Keratinocyte (primary cell): ENCODE results near the gene MAVS. TPM values are rescaled to one million over a fixed set of nuclear protein-coding genes. Genes with fewer than 3 reads are reported as not detected.

Experiments used
- DNase-seq: peaks from one replicate; pipeline ENCODE4 v3.0.0-alpha.2; 2011; ENCODE audit warnings: low read depth, missing footprints, low spot score
- FAIRE-seq: peaks from 2 replicates; lab custom pipeline; 2011; peaks lifted over from hg19 to GRCh38; lab: Jason Lieb, UNC
- H2AFZ ChIP-seq: 2 replicates; pipeline ENCODE4 v1.6.0; 2012; ENCODE audit warnings: low read length, control low read depth, inconsistent platforms; ENCODE audit not compliant: control insufficient read depth
- H3K27ac ChIP-seq: 2 replicates; pipeline ENCODE4 v1.5.1; 2011; ENCODE audit warnings: low read length; ENCODE audit not compliant: control insufficient read depth, insufficient read depth
- H3K27me3 ChIP-seq: 3 replicates; pipeline ENCODE4 v1.6.0; 2011; ENCODE audit warnings: low read length; ENCODE audit not compliant: control insufficient read depth, insufficient read depth; ENCODE audit errors: extremely low read depth
- H3K36me3 ChIP-seq, 2 experiments: 2 replicates in 1 of 2; 3 replicates in 1 of 2; pipeline ENCODE4 v1.5.1; 2011; ENCODE audit warnings: low read length in 2 of 2, mild to moderate bottlenecking in 1 of 2; ENCODE audit not compliant: control insufficient read depth in 2 of 2, insufficient read depth in 2 of 2; ENCODE audit errors: extremely low read depth in 1 of 2
- H3K4me1 ChIP-seq: 3 replicates; pipeline ENCODE4 v1.5.1; 2011; ENCODE audit warnings: low read length; ENCODE audit not compliant: control insufficient read depth, insufficient read depth; ENCODE audit errors: extremely low read depth
- H3K4me2 ChIP-seq: 3 replicates; pipeline ENCODE4 v1.6.0; 2011; ENCODE audit warnings: low read depth, low read length; ENCODE audit not compliant: control insufficient read depth, insufficient read depth; ENCODE audit errors: extremely low read depth
- H3K4me3 ChIP-seq, 3 experiments: fragments of 200-600 bp in 1 of 3; sonication (generic) in 1 of 3; 2 replicates in 2 of 3; 3 replicates in 1 of 3; pipeline ENCODE4 v1.5.1; 2011 to 2016; ENCODE audit warnings: low read length in 3 of 3, mild to moderate bottlenecking in 3 of 3, control low read depth in 2 of 3, inconsistent platforms in 1 of 3, low read depth in 1 of 3, mixed read lengths in 1 of 3, mixed run types in 1 of 3, moderate library complexity in 1 of 3; ENCODE audit not compliant: control insufficient read depth in 2 of 3, insufficient read depth in 2 of 3; ENCODE audit errors: extremely low read depth in 1 of 3
- H3K79me2 ChIP-seq: 2 replicates; pipeline ENCODE4 v1.6.0; 2012; ENCODE audit warnings: low read length; ENCODE audit not compliant: control insufficient read depth, insufficient read depth
- H3K9ac ChIP-seq: 3 replicates; pipeline ENCODE4 v1.6.0; 2011; ENCODE audit warnings: low read length; ENCODE audit not compliant: control insufficient read depth, insufficient read depth; ENCODE audit errors: extremely low read depth
- H3K9me1 ChIP-seq: 3 replicates; pipeline ENCODE4 v1.6.0; 2011; ENCODE audit warnings: low read length; ENCODE audit not compliant: control insufficient read depth, insufficient read depth; ENCODE audit errors: extremely low read depth
- H3K9me3 ChIP-seq: 2 replicates; pipeline ENCODE4 v1.5.1; 2012; ENCODE audit warnings: low read depth, low read length; ENCODE audit not compliant: control insufficient read depth
- H4K20me1 ChIP-seq: 3 replicates; pipeline ENCODE4 v1.6.0; 2011; ENCODE audit warnings: low read length; ENCODE audit not compliant: control insufficient read depth, insufficient read depth; ENCODE audit errors: extremely low read depth
- CTCF ChIP-seq, 3 experiments: IDR thresholded peaks in 1 of 3; conservative IDR thresholded peaks in 1 of 3; optimal IDR thresholded peaks in 1 of 3; 2 replicates in 2 of 3; 3 replicates in 1 of 3; pipeline versions ENCODE3 to v1.5.1; 2011; ENCODE audit warnings: low read length in 3 of 3, mild to moderate bottlenecking in 3 of 3, moderate library complexity in 2 of 3, control low read depth in 1 of 3, inconsistent platforms in 1 of 3; ENCODE audit not compliant: insufficient read depth in 2 of 3; ENCODE audit errors: extremely low read depth in 1 of 3
- EZH2 ChIP-seq: IDR thresholded peaks from one replicate; pipeline ENCODE4 v1.6.1; 2012; ENCODE audit warnings: inconsistent platforms, mild to moderate bottlenecking, low read length, moderate library complexity
- dilution Hi-C: fragments of 300-500 bp; cut with MboI; formaldehyde crosslinking; loops from one replicate; pipeline ENCODE4 v1.7.0; 2020; ENCODE audit warnings: low sequenced_read_pairs; ENCODE audit not compliant: extremely low pct_ligation_motif_present
- polyA plus RNA-seq, 5 experiments: library from polyadenylated mRNA; depleted of rRNA in 3 of 5; stranded (reverse) in 3 of 5; stranded (forward) in 1 of 5; unstranded in 1 of 5; fragments of >200 nt; gene quantifications; 1 replicate in 1 of 5; 2 replicates in 3 of 5; 3 replicates in 1 of 5; pipeline versions ENCODE4 v1.2.1 to v1.2.3, GENCODE V29; 2011 to 2012; ENCODE audit warnings: missing spikeins in 2 of 5, low read depth in 1 of 5, low replicate concordance in 1 of 5

MAVS gene
- polyA plus RNA-seq, 1 donor (not counting 4 experiments of a cell fraction or from before 2014, with no cell fraction given) = 15.1 TPM

GRCh38 chr20:3875378-3875974, 28.8 kb downstream of the MAVS start:
- dilution Hi-C loops = no loop called here
- no peaks in the 10 kb centered on the region for H3K4me1 ChIP-seq
- no peak overlapping the region for H3K4me2 ChIP-seq
- H3K9ac ChIP-seq = no peak overlapping the region
- no peak overlapping the region for H3K4me3 ChIP-seq
- H3K79me2 ChIP-seq = no peaks in the 10 kb centered on the region
- H2AFZ ChIP-seq = no peak overlapping the region
- H3K9me1 ChIP-seq = no peaks in the 10 kb centered on the region
- DNase-seq (no peak), FAIRE-seq (no peak)
- peaks cover 8 to 9% of the 10 kb centered on the region in 2 experiments for H3K36me3 ChIP-seq
- H3K27me3 ChIP-seq = no peaks in the 10 kb centered on the region
- no peaks in the 10 kb centered on the region for H3K9me3 ChIP-seq
- no peaks in the 10 kb centered on the region for H4K20me1 ChIP-seq
- TF ChIP-seq CTCF (optimal IDR thresholded peaks at IDR 0.05 in 1 of 3, IDR thresholded peaks at IDR 0.05 in 1 of 3, conservative IDR thresholded peaks at IDR 0.05 in 1 of 3; ENCODE audit: extremely low read depth in 1 of 3, insufficient read depth in 2 of 3, low read length in 3 of 3) (no peak), EZH2 (no peak)
- no peak overlapping the region for H3K27ac ChIP-seq

GRCh38 chr20:3876000-3876399, 29.4 kb downstream of the MAVS start:
- Histone ChIP-seq H3K4me3 (no peak overlapping the region), H3K9ac (no peak overlapping the region), H3K79me2 (no peaks in the 10 kb centered on the region), H3K9me1 (no peaks in the 10 kb centered on the region), H3K27me3 (no peaks in the 10 kb centered on the region), H3K9me3 (no peaks in the 10 kb centered on the region), H3K36me3 (peaks cover 8 to 9% of the 10 kb centered on the region in 2 experiments), H3K4me2 (no peak overlapping the region), H2AFZ (no peak overlapping the region), H3K4me1 (no peaks in the 10 kb centered on the region), H3K27ac (no peak overlapping the region), H4K20me1 (no peaks in the 10 kb centered on the region)
- DNase-seq = no peak
- no peak for TF ChIP-seq CTCF (optimal IDR thresholded peaks at IDR 0.05 in 1 of 3, IDR thresholded peaks at IDR 0.05 in 1 of 3, conservative IDR thresholded peaks at IDR 0.05 in 1 of 3; ENCODE audit: extremely low read depth in 1 of 3, insufficient read depth in 2 of 3, low read length in 3 of 3)
- no peak for TF ChIP-seq EZH2
- no peak for FAIRE-seq
- dilution Hi-C loops = no loop called here
